ENCODE results near the gene GRAMD2B.
"Not testable (repeated sequence)": the region's sequence is repeated elsewhere in the genome, so short reads cannot be mapped to it uniquely, and the experiment has no call there.

Gene GRAMD2B

DNA sequence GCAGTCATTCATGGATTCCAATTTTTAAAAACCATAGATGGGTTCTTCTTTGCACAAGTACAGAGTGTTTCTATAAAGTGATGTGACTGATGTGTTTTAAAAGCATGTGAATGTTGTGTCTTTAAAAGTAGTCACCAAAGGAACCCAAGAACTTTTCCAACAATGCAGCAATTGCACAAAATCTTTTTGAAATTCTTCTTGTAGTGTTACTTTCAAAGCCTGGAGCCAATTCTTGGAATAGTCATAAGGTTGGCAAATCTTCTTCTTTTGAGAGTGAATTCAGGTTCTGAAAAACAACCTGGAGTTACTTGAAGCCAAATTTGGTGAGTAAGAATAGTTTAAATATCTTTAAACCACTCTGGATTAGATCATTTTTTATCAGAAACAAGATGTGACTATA, 10.5 kb downstream of the GRAMD2B start:
- Mint-ChIP-seq H3K27ac (no peak overlapping the region), H3K27me3 (no peaks in the 10 kb centered on the region), H3K4me3 (no peak overlapping the region), H3K36me3 (peaks cover 25% of the 10 kb centered on the region), H3K4me1 (ENCODE audit: low read depth) (peaks cover 19% of the 10 kb centered on the region), H3K9me3 (ENCODE audit: low read depth) (no peaks in the 10 kb centered on the region)

DNA sequence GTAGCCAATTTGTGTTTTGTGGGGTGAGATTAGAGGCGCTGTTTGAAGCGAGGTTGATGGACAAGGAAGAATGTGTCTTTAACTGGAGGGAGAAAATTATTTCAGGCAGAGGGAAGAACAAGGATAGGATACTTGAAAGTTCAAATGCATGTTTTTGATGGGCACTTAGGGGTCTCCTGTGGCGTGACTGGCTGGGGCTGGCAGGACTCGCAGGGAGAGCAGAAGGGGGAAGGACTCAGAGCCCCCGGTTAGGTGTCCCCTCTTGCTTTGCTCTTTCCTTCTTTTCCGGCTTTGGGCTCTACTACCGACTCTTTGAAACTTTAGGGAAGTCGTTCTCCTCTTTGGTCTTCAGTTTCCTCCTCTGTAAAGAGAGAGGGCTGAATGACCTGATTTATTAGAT, 12.1 kb downstream of the GRAMD2B start:
- peaks cover 22% of the 10 kb centered on the region for H3K36me3 Mint-ChIP-seq
- H3K9me3 Mint-ChIP-seq (ENCODE audit: low read depth), result peaks cover under 1% of the 10 kb centered on the region
- no peak overlapping the region for H3K27ac Mint-ChIP-seq
- no peak overlapping the region for H3K4me3 Mint-ChIP-seq
- H3K4me1 Mint-ChIP-seq (ENCODE audit: low read depth), result peaks cover 17% of the 10 kb centered on the region
- no peaks in the 10 kb centered on the region for H3K27me3 Mint-ChIP-seq

DNA sequence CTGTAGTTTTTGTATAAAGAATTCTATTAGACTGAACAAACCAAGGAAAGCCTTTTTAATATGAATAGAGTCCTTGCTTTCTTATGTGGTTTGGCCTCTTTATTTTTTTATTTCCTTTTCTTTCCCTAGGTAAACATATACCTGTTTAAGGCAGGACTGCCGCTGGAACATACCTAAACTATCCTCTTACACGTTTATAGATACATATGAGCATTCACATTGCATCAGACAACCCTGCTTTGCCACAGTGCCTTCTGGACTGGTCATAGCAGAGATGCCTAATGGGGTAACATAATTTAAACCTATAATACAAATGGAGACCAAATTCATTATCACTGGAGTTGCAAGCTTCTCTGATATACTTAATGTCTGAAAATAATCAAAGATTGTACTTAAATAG, 12.5 kb downstream of the GRAMD2B start:
- Mint-ChIP-seq H3K4me3 (no peak overlapping the region), H3K4me1 (ENCODE audit: low read depth) (peaks cover 17% of the 10 kb centered on the region), H3K27ac (no peak overlapping the region), H3K36me3 (peaks cover 20% of the 10 kb centered on the region), H3K9me3 (ENCODE audit: low read depth) (peaks cover 4% of the 10 kb centered on the region), H3K27me3 (no peaks in the 10 kb centered on the region)

DNA sequence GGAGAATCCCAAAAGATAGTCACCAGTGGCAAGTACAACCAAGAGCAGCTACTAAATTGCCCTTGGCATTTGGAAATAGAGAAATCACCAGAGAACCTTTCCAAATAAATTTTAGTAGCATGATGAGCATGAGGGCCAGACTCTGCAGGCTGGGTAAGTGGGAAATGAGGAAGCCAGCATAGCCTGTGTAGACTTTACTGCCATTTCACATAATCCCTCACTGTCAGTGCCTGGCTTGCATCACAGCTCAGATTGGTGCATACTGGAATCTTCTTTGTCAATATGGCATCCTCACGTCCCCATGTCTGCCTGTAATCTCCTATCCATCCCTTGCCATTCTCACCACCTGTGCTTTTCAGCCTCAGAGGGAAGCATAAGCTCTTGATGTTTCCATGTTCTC, 14.5 kb downstream of the GRAMD2B start:
- Mint-ChIP-seq H3K9me3 (ENCODE audit: low read depth) (peaks cover 4% of the 10 kb centered on the region), H3K4me3 (no peak overlapping the region), H3K27ac (no peak overlapping the region), H3K4me1 (ENCODE audit: low read depth) (peaks cover 15% of the 10 kb centered on the region), H3K36me3 (peaks cover 20% of the 10 kb centered on the region), H3K27me3 (no peaks in the 10 kb centered on the region)

DNA sequence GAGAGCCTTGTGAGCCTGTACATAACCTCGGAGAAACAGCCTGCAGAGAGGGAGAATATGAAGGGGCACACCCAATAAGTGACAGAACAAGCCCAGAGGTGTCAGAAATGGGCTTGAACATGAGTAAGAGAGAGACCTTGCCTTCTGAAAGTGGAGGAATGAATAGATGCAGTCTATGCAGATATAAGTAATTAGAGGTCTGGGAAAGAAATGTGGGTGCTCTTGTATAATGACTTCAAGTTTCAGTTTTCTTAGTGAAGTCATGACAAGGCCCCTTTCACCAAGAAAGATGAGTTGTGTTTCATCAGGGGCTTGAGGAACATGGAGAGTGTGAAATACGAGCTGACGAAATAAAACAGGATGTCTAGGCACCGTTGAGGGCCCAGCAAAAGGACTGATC, 15.1 kb downstream of the GRAMD2B start:
- Mint-ChIP-seq H3K36me3 (peaks cover 20% of the 10 kb centered on the region), H3K9me3 (ENCODE audit: low read depth) (peaks cover 4% of the 10 kb centered on the region), H3K4me1 (ENCODE audit: low read depth) (peaks cover 20% of the 10 kb centered on the region), H3K27me3 (no peaks in the 10 kb centered on the region), H3K27ac (peak overlapping the region; percentile 11), H3K4me3 (no peak overlapping the region)

DNA sequence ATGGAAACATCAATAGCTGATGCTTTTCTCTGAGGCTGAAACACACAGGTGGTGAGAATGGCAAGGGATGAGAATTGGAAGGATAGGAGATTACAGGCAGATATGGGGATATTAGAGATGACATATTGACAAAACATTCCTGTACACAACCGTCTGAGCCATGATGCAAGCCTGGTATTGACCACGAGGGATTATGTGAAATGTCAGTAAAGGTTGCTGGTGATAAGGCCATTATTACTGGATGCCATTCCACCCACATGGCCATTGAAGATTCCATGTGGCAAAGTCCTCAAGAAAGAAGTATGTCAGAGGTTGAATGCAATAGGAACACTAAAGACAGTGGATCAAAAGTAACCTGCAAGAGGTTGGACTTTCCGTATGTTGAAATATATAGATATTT, 15.7 kb downstream of the GRAMD2B start:
- H3K36me3 Mint-ChIP-seq, result peaks cover 20% of the 10 kb centered on the region
- H3K9me3 Mint-ChIP-seq (ENCODE audit: low read depth), result peaks cover 4% of the 10 kb centered on the region
- no peak overlapping the region for H3K4me3 Mint-ChIP-seq
- peak overlapping the region; percentile 11 for H3K27ac Mint-ChIP-seq
- H3K27me3 Mint-ChIP-seq, result no peaks in the 10 kb centered on the region
- H3K4me1 Mint-ChIP-seq (ENCODE audit: low read depth), result peaks cover 24% of the 10 kb centered on the region

DNA sequence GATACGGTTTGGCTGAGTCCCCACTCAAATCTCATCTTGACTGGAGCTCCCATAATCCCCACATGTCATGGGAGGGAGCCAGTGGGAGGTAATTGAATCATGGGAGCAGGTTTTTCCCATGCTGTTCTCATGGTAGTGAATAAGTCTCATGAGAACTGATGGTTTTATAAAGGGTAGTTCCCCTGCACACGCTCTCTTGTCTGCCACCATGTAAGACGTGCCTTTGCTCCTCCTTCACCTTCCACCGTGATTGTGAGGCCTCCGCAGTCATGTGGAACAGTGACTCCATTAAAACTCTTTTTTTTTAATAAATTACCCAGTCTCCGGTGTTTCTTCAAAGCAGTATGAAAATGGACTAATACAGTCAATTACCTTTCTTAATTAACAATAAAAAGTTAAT, 16.5 kb downstream of the GRAMD2B start:
- H3K27me3 Mint-ChIP-seq; H3K9me3 Mint-ChIP-seq (ENCODE audit: low read depth); H3K4me3 Mint-ChIP-seq; H3K27ac Mint-ChIP-seq: not testable (repeated sequence)
- Mint-ChIP-seq H3K36me3 (peaks cover 21% of the 10 kb centered on the region), H3K4me1 (ENCODE audit: low read depth) (peaks cover 32% of the 10 kb centered on the region)

DNA sequence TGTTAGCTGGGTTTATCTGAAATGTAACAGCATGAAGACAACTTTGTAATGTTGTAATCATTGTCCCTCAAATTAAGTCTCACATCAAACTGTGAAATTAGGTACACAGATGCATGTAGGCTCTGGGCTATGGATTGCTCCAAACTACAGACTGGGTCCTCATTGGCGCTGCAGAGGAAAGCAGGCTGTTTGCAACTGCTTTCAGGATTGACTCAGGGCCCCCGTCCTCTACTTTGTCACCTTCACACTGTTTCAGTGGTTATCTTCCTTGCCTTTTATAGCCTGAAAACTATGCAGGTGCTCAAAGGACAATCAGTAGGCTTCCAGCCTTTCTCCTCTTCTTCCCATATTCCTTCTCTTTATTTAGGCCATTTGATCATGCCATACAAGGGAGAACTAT, 18.0 kb downstream of the GRAMD2B start:
- H3K27me3 Mint-ChIP-seq, result no peaks in the 10 kb centered on the region
- peaks cover 46% of the 10 kb centered on the region for H3K4me1 Mint-ChIP-seq (ENCODE audit: low read depth)
- peaks cover 19% of the 10 kb centered on the region for H3K36me3 Mint-ChIP-seq
- H3K27ac Mint-ChIP-seq, result no peak overlapping the region
- H3K9me3 Mint-ChIP-seq (ENCODE audit: low read depth), result peaks cover 8% of the 10 kb centered on the region
- H3K4me3 Mint-ChIP-seq, result no peak overlapping the region

DNA sequence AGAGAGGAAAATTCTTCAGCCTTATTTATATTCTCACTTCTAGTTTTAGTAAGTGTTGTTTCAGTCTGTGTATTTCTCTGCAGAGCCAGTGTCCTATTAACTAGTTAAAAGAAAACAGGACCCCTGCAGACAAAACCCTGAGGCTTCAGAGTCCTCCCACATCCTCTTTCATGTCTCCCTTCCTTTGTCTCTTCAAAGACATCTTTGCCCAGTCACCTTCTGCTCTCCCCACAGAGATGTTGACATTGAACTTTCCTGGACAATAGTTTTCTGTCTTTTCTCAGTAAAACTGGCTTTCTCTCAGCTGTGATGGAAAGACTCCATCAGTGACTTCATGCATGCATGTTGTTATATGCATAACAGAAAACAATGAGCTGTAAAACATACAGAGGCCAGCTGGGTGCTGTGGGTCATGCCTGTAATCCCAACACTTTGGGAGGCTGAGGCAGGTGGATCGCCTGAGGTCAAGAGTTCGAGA, 20.2 kb downstream of the GRAMD2B start:
- Mint-ChIP-seq H3K27ac (peak overlapping the region; percentile 10), H3K36me3 (peaks cover 10% of the 10 kb centered on the region), H3K27me3 (no peaks in the 10 kb centered on the region), H3K4me3 (no peak overlapping the region), H3K9me3 (ENCODE audit: low read depth) (peaks cover 8% of the 10 kb centered on the region), H3K4me1 (ENCODE audit: low read depth) (peaks cover 48% of the 10 kb centered on the region)

DNA sequence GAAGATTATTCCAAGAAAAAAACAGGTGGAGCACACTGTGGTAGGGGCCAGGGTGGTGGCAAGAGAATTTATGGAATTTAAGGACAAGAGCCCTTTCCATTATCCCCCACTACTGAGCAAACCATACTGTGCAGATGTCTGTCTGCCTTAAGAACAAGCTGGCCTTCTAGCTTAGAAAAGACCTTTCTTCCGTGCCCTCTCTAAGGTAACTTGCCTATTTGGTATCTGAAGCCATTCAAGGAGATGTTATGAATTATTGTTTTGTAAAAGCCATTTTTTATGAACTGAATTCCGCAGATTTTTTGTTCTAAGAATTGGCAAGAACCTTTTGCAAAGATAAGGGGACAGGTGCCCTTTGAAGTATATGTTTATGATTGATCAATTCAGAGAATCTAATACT, 20.9 kb downstream of the GRAMD2B start:
- no peaks in the 10 kb centered on the region for H3K27me3 Mint-ChIP-seq
- peaks cover 50% of the 10 kb centered on the region for H3K4me1 Mint-ChIP-seq (ENCODE audit: low read depth)
- H3K27ac Mint-ChIP-seq, result peak overlapping the region; percentile 16
- peaks cover 4% of the 10 kb centered on the region for H3K36me3 Mint-ChIP-seq
- peaks cover 8% of the 10 kb centered on the region for H3K9me3 Mint-ChIP-seq (ENCODE audit: low read depth)
- no peak overlapping the region for H3K4me3 Mint-ChIP-seq

DNA sequence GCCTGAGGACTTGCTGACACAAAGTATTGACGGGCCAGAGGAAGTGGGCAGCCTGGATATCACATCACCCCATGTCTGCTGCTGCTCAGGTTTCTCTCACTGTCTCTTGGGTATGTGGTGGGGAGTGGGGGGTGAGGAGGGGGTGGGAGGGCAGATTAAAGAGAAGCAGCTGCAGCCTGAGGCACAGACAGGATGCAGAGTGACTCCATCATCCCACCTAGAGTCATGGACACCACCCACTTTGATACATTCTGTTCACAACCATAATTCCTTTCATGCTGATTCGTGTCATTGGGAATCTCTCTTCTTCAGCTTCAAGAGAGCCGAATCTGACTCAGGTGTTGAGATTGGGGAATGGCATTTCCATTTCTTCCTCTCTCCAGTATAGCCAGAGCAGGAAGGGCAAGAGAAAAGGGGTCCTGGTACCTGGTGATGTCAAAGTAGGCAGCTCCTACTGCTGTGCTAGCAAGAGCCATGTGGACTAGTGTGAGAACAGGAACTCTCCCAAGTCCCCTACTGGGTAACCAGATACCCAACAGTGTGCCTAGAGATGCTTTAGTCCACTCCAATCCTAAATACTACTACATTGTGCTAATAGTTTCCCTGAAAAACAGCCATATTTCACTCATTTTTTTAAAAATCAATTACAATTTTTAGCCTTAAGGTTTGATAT, 22.4 kb downstream of the GRAMD2B start:
- peak overlapping the region; percentile 30 for H3K27ac Mint-ChIP-seq
- peaks cover 4% of the 10 kb centered on the region for H3K9me3 Mint-ChIP-seq (ENCODE audit: low read depth)
- H3K4me3 Mint-ChIP-seq, result no peak overlapping the region
- H3K27me3 Mint-ChIP-seq, result no peaks in the 10 kb centered on the region
- H3K36me3 Mint-ChIP-seq, result peaks cover 4% of the 10 kb centered on the region
- peaks cover 64% of the 10 kb centered on the region for H3K4me1 Mint-ChIP-seq (ENCODE audit: low read depth)

DNA sequence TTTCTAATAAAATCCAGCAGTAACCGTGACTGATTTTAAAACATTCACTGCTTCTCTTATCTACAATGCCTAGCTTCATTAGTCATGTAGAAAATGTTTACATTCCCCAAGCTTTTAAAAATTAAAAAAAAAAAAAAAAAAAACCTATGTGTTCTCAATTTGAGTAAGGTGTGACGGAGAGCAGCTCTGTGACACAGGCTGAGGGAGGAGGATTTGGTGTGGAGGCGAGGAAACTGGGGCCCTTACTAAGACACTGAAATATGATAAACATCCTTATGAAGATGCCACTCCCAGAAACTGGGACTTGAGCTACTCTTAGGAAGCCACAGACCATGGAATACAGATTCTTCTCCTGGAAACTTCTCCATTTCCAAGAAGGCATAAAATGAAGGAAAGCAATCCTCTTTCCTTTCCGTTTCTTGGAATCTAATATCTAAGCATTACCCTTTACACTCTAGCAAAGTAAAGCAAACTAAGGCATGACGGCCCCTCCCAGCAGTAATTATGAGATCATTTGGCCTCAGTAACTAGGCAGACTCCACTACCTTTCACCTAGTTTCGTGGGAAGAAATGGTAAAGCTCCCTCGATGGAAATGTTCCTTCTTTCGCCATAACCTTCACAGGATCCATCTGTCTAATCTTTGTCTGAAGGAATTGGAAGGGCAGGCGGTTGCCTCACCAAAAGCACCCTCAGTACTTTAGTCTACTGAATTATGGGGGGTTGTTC, 23.5 kb downstream of the GRAMD2B start:
- peak overlapping the region; percentile 72 for H3K27ac Mint-ChIP-seq
- peaks cover 6% of the 10 kb centered on the region for H3K36me3 Mint-ChIP-seq
- H3K27me3 Mint-ChIP-seq, result no peaks in the 10 kb centered on the region
- H3K4me1 Mint-ChIP-seq (ENCODE audit: low read depth), result peaks cover 75% of the 10 kb centered on the region
- no peak overlapping the region for H3K4me3 Mint-ChIP-seq
- peaks cover 4% of the 10 kb centered on the region for H3K9me3 Mint-ChIP-seq (ENCODE audit: low read depth)

DNA sequence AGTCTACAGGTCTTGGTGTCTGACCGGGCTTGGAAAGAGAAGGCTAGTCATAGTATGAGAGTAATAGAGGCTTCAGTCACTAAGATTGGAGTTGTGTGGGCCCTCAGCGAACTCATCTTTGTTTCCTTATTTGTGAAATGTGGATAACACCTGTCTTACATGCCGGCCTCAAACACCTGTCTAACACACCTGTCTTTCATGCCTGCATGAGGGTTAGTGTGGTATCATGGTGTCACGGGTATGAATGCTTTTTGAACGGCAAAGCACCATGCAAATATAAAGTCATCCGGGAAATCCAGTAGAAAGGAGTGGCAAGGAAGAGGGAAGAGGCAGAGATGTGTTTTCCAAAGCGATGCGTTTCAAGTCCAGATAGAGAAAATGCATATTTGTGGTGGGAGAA, 25.5 kb downstream of the GRAMD2B start:
- Mint-ChIP-seq H3K4me1 (ENCODE audit: low read depth) (peaks cover 81% of the 10 kb centered on the region), H3K4me3 (peak overlapping the region; percentile 73), H3K9me3 (ENCODE audit: low read depth) (peaks cover 4% of the 10 kb centered on the region), H3K27ac (peak overlapping the region; percentile 93), H3K36me3 (peaks cover 11% of the 10 kb centered on the region), H3K27me3 (no peaks in the 10 kb centered on the region)

DNA sequence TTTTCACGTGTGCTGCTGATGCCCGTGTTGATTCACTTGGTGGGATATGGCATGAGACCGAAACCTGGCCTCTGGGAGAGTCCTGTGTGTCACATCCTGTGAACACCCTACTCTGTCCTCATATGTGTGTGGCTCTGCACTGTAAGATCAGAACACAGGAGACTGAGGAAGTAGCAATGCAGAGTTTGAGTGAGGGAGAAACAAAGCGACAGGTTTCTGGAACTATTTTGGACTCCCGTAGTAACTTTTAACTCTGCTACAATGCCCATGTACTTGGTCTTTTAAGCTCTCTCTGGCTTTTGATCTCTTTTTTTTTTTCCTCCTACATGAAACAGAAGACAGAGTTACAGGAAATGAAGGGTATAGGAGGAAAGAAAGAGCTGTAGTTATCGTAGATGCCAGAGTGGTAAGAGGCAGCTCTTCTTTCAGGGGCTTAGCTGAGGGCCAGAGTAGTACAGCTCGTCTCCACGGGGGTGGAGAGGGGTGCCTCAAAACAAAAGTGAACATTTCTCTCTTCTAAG, 26.6 kb downstream of the GRAMD2B start:
- peaks cover under 1% of the 10 kb centered on the region for H3K9me3 Mint-ChIP-seq (ENCODE audit: low read depth)
- peak overlapping the region; percentile 99 for H3K27ac Mint-ChIP-seq
- peaks cover 9% of the 10 kb centered on the region for H3K36me3 Mint-ChIP-seq
- no peaks in the 10 kb centered on the region for H3K27me3 Mint-ChIP-seq
- peak overlapping the region; percentile 91 for H3K4me3 Mint-ChIP-seq
- peaks cover 72% of the 10 kb centered on the region for H3K4me1 Mint-ChIP-seq (ENCODE audit: low read depth)

DNA sequence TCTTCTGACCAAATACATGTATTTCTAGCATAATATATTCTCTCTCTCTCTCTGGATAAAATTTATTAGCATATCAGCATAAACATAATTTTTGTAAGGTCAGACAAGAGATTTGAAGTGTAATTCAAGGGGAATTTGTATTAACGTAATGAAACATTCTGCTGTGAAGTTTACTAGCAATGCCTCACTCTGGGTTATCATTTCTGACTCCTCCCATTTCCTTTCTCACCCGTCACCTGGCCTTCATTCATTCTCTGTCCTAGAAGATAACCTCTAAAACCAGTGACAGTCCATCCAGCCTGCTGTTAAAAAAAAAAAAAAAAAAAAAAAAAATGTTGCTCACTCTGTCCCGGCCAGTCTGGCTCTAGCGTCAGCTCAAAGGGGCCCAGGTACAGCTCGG, 27.1 kb downstream of the GRAMD2B start:
- Mint-ChIP-seq H3K4me3 (peak overlapping the region; percentile 91), H3K27ac (peak overlapping the region; percentile 99), H3K27me3 (no peaks in the 10 kb centered on the region), H3K4me1 (ENCODE audit: low read depth) (peaks cover 67% of the 10 kb centered on the region), H3K36me3 (peaks cover 9% of the 10 kb centered on the region), H3K9me3 (ENCODE audit: low read depth) (no peaks in the 10 kb centered on the region)
